DND-41 (cell line): ENCODE data around the gene TRNAU1AP.
"Not testable (repeated sequence)": the region's sequence is repeated elsewhere in the genome, so short reads cannot be mapped to it uniquely, and the experiment has no call there.

Experiments
- ATAC-seq: fragments of 200-7000 bp; cut with Tn5 transposase; 3 replicates; pipeline ENCODE4 v1.9.1; 2021; ENCODE audit warnings: low read depth; ENCODE audit not compliant: insufficient read depth
- DNase-seq: peaks from one replicate; pipeline ENCODE4 v3.0.0-alpha.2; 2020
- H2AFZ ChIP-seq: 2 replicates; pipeline ENCODE4 v1.6.0; 2012; ENCODE audit warnings: low read depth, low read length
- H3K27ac ChIP-seq: 2 replicates; pipeline ENCODE4 v1.5.1; 2012; ENCODE audit warnings: low read length, inconsistent platforms
- H3K27me3 ChIP-seq: fragments of 200-600 bp; sonication (generic); 2 replicates; pipeline ENCODE4 v1.6.0; 2012; ENCODE audit warnings: low read length, mild to moderate bottlenecking, inconsistent platforms; ENCODE audit not compliant: insufficient read depth, poor library complexity
- H3K36me3 ChIP-seq: 2 replicates; pipeline ENCODE4 v1.5.1; 2012; ENCODE audit warnings: low read length, inconsistent platforms; ENCODE audit not compliant: insufficient read depth
- H3K4me1 ChIP-seq: 2 replicates; pipeline ENCODE4 v1.5.1; 2012; ENCODE audit warnings: mild to moderate bottlenecking, low read length; ENCODE audit not compliant: insufficient read depth
- H3K4me2 ChIP-seq: 2 replicates; pipeline ENCODE4 v1.6.0; 2012; ENCODE audit warnings: mild to moderate bottlenecking, moderate library complexity, low read length, inconsistent platforms; ENCODE audit not compliant: insufficient read depth
- H3K4me3 ChIP-seq, 2 experiments: fragments of 200-600 bp in 1 of 2; shearing (Covaris generic) in 1 of 2; 2 replicates each; pipeline ENCODE4 v1.5.1; 2012 to 2016; ENCODE audit warnings: inconsistent platforms in 2 of 2, low read length in 2 of 2, mild to moderate bottlenecking in 2 of 2, low read depth in 1 of 2, moderate library complexity in 1 of 2
- H3K79me2 ChIP-seq: 2 replicates; pipeline ENCODE4 v1.6.0; 2012; ENCODE audit warnings: low read length, inconsistent platforms; ENCODE audit not compliant: insufficient read depth
- H3K9ac ChIP-seq: 2 replicates; pipeline ENCODE4 v1.6.0; 2012; ENCODE audit warnings: low read depth, mild to moderate bottlenecking, inconsistent platforms, low read length, moderate library complexity
- H3K9me3 ChIP-seq: 2 replicates; pipeline ENCODE4 v1.5.1; 2012; ENCODE audit warnings: low read length, moderate library complexity, mild to moderate bottlenecking, inconsistent platforms; ENCODE audit not compliant: insufficient read depth, severe bottlenecking
- H4K20me1 ChIP-seq: 2 replicates; pipeline ENCODE4 v1.6.0; 2012; ENCODE audit warnings: low read length; ENCODE audit not compliant: insufficient read depth
- EZH2 ChIP-seq: IDR thresholded peaks from 3 replicates; pipeline ENCODE4 v1.6.1; 2012; ENCODE audit warnings: borderline replicate concordance, low read depth, mild to moderate bottlenecking, moderate library complexity, low read length, inconsistent platforms; ENCODE audit not compliant: severe bottlenecking
- TF ChIP-seq, protein P1 (sequence below): IDR thresholded peaks from 2 replicates; pipeline ENCODE4 v1.5.1; 2012; ENCODE audit warnings: borderline replicate concordance, low read length, moderate library complexity, mild to moderate bottlenecking; ENCODE audit not compliant: poor library complexity, severe bottlenecking; ENCODE audit errors: extremely low read depth

TRNAU1AP gene

DNA sequence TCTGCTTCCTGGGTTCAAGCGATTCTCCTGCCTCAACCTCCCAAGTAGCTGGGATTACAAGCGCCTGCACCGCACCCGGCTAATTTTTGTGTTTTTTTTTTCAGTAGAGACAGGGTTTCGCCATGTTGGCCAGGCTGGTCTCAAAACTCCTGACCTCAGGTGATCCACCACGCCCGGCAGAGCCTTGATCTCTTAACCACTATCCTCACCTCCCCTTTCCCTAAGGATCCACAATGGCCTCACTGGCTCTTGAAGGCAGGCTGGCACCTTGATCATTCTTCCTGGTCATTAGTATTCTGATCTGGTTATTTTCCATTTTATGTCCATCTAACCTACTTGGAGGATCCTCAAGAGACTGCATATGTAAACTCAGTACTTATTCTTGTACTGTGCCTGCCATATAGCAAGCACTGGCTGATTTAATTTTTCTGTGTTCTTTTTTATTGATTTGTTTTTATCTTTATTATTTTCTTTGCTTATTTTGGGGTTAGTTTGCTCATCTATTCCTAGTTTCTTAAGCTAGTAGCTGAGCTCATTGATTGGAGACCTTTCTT lies 40.8 kb upstream of the TRNAU1AP start:
- Histone ChIP-seq H4K20me1 (peaks cover 45% of the 10 kb centered on the region), H3K27ac (no peak overlapping the region), H3K79me2 (peaks cover 51% of the 10 kb centered on the region), H3K36me3 (peaks cover 65% of the 10 kb centered on the region), H3K9ac (no peak overlapping the region), H3K4me3 (no peak overlapping the region), H2AFZ (no peak overlapping the region), H3K4me2 (peak overlapping the region; percentile 34; the same call in 1 of the 2 replicates), H3K27me3 (no peaks in the 10 kb centered on the region), H3K9me3 (no peaks in the 10 kb centered on the region), H3K4me1 (peaks cover 41% of the 10 kb centered on the region)
- no peak for TF ChIP-seq EZH2
- TF ChIP-seq, protein P1, sequence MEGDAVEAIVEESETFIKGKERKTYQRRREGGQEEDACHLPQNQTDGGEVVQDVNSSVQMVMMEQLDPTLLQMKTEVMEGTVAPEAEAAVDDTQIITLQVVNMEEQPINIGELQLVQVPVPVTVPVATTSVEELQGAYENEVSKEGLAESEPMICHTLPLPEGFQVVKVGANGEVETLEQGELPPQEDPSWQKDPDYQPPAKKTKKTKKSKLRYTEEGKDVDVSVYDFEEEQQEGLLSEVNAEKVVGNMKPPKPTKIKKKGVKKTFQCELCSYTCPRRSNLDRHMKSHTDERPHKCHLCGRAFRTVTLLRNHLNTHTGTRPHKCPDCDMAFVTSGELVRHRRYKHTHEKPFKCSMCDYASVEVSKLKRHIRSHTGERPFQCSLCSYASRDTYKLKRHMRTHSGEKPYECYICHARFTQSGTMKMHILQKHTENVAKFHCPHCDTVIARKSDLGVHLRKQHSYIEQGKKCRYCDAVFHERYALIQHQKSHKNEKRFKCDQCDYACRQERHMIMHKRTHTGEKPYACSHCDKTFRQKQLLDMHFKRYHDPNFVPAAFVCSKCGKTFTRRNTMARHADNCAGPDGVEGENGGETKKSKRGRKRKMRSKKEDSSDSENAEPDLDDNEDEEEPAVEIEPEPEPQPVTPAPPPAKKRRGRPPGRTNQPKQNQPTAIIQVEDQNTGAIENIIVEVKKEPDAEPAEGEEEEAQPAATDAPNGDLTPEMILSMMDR: no peak
- ATAC-seq (no peak), DNase-seq (no peak)

DNA sequence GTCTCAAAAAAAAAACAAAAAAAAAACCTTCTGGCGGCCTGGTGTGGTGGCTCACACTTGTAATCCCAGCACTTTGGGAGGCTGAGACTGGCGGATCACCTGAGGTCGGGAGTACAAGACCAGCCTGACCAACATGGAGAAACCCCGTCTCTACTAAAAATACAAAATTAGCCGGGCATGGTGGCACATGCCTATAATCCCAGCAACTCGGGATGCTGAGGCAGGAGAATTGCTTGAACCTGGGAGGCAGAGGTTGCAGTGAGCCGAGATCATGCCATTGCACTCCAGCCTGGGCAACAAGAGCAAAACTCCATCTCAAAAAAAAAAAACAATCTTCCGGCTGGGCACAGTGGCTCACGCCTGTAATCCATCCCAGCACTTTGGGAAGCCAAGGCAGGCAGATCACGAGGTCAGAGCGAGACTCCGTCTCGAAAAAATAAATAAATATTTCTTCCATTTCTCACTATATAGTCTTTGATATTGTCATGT lies 38.4 kb upstream of the TRNAU1AP start:
- not testable (repeated sequence) for H3K9me3 ChIP-seq, H3K4me2 ChIP-seq, H3K27me3 ChIP-seq, ATAC-seq, H3K4me3 ChIP-seq, H3K9ac ChIP-seq, H2AFZ ChIP-seq, H3K27ac ChIP-seq
- DNase-seq: peak; percentile 27
- peaks cover 23% of the 10 kb centered on the region for H4K20me1 ChIP-seq
- peaks cover 44% of the 10 kb centered on the region for H3K79me2 ChIP-seq
- peaks cover 42% of the 10 kb centered on the region for H3K36me3 ChIP-seq
- peaks cover 33% of the 10 kb centered on the region for H3K4me1 ChIP-seq

GRCh38 chr1:28516518-28516956 lies 36.3 kb upstream of the TRNAU1AP start:
- Histone ChIP-seq H4K20me1 (peaks cover 21% of the 10 kb centered on the region; the same call in 1 of the 2 replicates), H3K36me3 (peaks cover 34% of the 10 kb centered on the region), H3K27me3 (no peaks in the 10 kb centered on the region), H2AFZ (no peak overlapping the region), H3K27ac (no peak overlapping the region), H3K4me3 (no peak overlapping the region), H3K9ac (no peak overlapping the region), H3K4me2 (no peak overlapping the region), H3K9me3 (no peaks in the 10 kb centered on the region), H3K79me2 (peaks cover 47% of the 10 kb centered on the region), H3K4me1 (peaks cover 35% of the 10 kb centered on the region)
- no peak for DNase-seq
- ATAC-seq: no peak
- TF ChIP-seq EZH2: no peak
- TF ChIP-seq, protein P1: no peak

DNA sequence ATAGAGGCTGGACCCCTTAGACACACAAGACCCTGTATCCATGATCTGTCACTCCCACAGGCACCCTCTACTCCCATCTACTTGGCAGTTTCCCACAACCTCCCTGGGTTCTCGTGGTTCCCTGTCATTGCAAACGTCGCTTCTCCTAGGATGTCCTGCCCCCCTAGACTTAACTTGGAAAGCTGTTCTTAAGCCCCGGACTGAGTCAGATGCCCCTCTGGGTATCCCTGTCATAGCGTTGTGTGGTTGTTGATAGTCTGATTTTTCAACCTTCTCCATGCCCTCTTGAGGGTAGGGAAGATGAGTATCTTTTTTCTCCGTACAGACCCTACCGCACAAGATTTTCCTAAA lies 35.3 kb upstream of the TRNAU1AP start:
- Histone ChIP-seq H3K4me2 (peak overlapping the region; percentile 89), H3K4me3 (peak overlapping the region in 1 of 2 experiments; percentile 60; a peak in 3 of 4 replicates), H4K20me1 (peaks cover 22% of the 10 kb centered on the region; the same call in 1 of the 2 replicates), H2AFZ (peak overlapping the region; percentile 51), H3K36me3 (peaks cover 29% of the 10 kb centered on the region), H3K79me2 (peaks cover 51% of the 10 kb centered on the region), H3K9ac (peak overlapping the region; percentile 86), H3K4me1 (peaks cover 42% of the 10 kb centered on the region), H3K27ac (peak overlapping the region; percentile 80), H3K27me3 (no peaks in the 10 kb centered on the region), H3K9me3 (no peaks in the 10 kb centered on the region)
- TF ChIP-seq, protein P1: no peak
- TF ChIP-seq EZH2: no peak
- DNase-seq (no peak), ATAC-seq (peak; percentile 14)
